CD4-positive, alpha-beta T cell treated with Interleukin-12 subunit alpha and Interleukin-12 subunit beta, for 1 hour (primary cell): ENCODE data around the gene COQ5.
"Not testable (repeated sequence)": the region's sequence is repeated elsewhere in the genome, so short reads cannot be mapped to it uniquely, and the experiment has no call there.

Experiments used
- DNase-seq: peaks from one replicate; pipeline ENCODE4 v3.0.0-alpha.2; 2020

The COQ5 gene

DNA sequence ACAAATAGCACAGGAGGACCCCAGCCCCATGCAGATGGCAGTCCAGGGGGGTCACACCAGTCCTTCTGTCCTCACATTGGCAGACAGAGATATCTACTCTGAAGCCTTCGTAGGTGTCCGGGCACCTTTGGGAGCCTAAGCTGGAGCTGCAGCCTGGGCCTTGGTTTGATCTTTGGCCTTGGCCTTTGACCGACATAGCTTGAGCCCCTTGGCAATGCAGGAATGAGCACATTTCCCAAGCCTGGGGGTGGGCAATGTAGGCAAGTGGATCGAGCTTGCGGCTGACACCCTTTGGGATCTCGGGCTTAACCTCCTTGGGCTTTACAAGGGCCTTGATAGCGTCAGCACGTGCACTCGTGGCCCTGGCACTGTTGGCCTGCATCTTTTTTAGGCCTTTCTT lies 6.4 kb downstream of the COQ5 start:
- DNase-seq = no peak

DNA sequence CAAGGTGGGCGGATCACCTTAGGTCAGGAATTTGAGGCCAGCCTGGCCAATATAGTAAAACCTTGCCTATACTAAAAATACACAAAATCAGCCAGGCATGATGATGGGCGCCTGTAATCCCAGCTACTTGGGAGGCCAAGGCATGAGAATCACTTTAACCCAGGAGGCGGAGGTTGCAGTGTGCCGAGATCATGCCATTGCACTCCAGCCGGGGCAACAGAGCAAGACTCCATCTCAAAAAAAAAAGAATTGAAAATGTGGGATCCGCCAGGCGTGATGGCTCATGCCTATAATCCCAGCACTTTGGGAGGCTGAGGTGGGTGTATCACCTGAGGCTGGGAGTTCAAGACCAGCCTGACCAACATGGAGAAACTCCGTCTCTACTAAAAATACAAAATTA lies 9.6 kb downstream of the COQ5 start:
- DNase-seq = not testable (repeated sequence)

DNA sequence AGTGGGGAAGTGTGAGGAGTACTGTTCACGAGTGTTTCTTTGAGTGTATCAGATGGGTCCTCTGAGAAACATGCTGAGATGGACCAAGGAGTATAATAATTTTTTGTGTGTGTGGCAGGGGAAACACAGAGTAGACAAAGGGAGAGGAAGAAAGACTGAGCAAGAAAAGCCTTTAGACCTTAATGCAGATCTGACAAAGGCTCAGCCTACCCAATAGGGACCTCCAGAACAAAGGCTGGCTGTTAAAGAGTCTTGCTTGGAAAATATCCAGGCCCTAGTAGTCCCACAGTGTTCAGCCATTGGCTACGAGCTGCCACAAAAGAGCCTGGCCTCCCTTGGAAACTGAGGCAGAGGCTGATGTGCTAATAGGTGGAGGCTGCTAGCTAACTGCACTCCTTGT lies 13.5 kb downstream of the COQ5 start:
- DNase-seq = no peak

DNA sequence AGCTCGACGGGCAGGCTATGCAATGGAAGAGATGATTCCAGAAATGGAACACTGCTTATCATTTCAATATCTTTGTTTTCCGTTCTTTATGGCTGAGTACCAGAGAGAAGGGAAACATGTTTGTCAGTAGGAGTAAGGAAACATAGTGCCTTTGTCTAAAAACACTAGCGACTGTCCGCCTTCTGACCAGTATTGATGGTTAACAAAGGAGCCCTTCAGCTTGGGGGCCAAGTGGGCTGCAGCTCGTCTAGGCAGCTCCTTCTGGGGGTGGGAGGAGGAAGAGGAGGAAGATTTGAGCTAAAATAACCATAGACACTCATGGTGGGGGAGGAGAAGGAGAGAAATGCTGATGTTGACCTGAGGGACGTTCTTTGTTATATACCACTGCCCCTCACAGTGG lies 15.0 kb downstream of the COQ5 start:
- DNase-seq = no peak

DNA sequence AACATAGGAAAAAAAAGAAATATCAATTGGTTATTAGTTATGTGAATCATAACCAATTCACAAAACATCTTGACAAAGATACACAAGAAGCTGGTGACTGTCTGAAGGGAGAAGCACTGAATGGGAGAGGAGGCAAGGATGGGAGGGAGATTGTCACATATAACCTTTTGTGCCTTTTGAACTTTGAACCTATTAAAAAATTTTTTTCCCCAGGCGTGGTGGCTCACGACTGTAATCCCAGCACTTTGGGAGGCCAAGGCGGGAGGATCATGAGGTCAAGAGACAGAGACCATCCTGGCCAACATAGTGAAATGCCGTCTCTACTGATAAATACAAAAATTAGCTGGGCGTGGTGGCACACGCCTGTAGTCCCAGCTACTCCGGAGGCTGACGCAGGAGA lies 20.4 kb downstream of the COQ5 start:
- DNase-seq = no peak

DNA sequence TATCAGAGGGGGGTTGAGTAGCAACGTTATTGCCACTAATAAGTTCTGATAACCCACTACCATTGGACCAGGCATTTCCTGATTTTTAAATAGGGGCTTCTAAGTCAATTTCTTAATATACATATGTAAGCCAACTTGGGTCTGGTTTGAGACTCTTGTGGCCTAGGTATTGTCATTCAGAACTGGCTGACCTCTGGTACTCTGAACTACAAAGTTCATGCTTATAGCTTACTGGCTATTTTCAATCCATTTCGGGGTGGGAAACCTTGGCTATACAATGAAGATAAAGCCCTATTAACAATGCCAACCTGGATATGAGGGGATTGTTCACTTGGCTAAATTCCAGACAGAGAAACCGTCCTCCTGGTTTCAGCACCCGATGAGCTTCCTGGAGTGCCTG lies 24.4 kb downstream of the COQ5 start:
- no peak for DNase-seq

DNA sequence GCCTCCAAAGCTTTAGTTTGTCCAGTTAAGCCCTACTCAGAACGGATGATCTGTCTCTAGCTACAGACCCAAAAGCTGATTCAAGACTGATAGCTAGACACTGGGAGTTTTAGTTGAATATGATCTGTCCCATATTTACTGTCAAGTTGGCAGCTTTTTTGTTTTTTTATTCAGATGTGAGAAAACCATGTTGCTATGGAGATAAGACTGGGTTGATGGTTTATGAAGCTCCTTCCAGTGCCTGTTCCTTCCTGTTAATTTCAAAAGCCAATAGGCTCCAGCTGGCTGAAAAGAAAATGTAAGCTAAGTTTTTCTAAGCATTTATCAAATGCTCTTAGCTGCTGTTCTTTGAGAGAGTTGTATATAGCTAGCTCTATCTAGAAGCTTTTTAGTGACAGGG lies 28.4 kb downstream of the COQ5 start:
- DNase-seq = peak; percentile 11

DNA sequence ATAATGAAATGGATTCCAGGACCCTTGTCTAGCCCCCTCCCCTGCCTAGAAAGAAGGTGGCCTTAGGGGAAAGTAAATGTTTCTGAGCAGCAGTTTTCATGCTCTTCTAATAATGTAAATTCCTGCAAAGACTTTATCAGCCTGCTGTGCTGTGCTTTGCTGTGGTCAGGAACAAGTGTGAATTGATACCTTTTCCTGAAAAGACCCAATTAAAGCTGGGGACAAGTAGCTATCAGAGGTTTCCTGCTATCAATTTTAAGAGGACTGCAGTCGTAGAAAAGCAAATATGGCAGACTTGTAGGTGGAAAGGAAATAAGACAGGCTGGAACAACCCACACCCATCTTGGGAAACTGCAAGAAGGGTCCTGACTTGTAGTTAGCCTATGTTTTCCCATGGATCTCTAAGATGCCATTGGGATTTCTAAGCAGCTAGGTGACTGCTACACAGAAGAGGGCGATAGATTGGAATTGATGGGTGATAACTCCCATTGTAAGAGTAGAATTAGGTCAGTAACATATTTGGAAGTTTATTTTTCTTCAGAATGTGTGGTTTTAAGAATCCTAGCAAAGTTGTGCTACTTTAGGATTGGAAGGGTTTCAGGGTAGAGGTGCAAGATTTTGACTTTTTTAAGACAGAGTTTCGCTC lies 30.0 kb downstream of the COQ5 start:
- DNase-seq = no peak

DNA sequence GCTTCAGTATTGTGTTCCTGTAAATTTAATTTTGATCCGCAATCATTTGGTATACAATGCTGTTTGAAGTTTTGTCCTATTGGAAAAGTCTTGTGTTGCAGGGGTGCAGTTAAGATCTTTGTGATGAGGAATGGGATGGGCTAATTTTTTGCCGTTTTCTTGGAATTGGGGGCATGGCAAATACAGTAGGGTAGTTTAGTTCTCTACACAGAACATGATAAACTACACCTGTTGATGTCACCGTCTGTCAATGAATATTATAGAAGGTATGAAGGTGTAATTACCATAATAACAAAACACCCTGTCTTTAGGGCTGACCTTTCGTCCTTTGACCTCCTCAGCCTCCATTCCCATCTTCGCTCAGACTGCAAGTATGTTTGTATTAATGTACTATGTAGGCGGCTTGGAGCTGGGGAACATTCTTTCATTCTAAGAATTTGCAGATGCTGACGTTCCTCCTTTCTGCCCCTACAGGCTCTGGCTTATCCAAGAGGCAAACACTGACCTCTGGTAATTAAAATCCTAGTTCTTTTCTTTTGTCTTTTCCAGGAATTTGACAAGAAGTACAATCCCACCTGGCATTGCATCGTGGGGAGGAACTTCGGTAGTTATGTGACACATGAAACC lies 31.3 kb downstream of the COQ5 start:
- no peak for DNase-seq

DNA sequence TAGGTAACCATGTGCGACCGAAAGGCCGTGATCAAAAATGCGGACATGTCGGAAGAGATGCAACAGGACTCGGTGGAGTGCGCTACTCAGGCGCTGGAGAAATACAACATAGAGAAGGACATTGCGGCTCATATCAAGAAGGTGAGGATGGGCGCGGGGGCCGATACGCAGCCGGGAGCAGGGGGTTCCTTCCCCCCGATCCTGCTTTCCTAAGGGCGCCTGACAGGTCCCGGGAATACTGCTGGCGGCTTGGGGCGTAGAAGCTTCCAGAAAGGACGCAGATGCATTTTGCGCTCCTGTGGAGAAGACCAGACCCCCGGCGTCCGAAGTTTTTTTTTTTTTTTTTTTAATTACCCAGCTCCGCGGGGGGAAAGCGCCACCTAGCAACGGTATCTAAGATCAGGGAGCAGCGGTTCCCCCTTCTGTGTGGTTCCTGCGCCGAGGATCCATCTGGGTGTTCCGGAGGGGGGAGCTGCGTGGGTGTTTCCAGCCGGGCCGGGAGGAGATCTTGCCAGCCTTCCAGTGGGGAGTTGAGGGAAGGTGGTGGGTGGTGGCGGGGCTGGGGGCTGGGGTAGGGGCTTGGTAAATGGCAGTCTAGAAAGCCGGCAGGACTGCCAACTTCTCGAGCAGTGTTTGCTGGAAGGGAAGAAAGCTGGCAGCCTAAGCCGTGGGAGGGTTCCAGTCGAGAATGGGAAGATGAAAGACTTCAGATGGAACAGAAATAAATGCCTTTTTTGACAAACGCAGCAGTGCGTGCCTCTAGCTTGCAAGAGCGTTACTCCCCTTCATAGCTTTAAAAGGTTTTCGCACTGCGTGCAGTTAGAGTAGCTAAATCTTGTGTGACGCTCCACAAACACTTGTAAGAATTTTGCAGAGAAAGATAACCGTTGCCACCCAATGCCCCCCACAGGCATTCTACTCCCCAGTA lies 32.3 kb downstream of the COQ5 start:
- peak; percentile 66 for DNase-seq

DNA sequence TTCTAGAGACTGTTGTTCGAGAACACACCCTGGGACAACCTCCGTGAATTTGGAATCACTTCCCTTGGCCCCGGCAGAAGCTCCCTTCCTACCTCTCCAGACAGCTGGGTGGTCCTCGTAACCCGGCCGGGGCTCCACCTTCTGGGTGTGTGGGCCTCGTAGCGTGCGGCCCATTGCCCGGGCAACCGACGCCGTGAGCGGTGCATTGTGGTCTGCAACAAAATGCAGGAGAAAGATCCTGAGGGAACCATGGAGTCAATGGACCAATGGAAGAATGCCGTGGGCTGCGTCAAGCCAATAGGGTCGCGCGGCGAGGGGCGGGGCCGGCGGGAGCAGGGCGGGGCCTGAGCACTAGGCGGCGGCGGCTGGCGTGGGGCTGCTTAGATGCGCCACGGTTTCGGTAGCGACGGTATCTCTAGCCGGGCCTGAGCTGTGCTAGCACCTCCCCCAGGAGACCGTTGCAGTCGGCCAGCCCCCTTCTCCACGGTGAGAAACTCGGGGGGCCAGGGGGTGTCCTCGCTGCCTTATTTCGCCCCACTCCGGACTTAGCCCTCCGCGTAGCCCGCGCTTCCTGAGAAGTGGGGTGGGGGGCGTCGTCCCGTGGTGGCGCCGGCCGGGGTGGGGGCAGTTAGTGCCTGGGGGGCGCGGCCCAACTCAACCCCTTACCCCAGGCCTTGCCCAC lies 33.1 kb downstream of the COQ5 start, which contains the start of gene DYNLL1:
TSS of gene DYNLL1 (plus strand) at position 383 of the 682 bp plus-strand sequence. CDS start 309 bp downstream, outside the sequence.
- peak; percentile 98 for DNase-seq

DNA sequence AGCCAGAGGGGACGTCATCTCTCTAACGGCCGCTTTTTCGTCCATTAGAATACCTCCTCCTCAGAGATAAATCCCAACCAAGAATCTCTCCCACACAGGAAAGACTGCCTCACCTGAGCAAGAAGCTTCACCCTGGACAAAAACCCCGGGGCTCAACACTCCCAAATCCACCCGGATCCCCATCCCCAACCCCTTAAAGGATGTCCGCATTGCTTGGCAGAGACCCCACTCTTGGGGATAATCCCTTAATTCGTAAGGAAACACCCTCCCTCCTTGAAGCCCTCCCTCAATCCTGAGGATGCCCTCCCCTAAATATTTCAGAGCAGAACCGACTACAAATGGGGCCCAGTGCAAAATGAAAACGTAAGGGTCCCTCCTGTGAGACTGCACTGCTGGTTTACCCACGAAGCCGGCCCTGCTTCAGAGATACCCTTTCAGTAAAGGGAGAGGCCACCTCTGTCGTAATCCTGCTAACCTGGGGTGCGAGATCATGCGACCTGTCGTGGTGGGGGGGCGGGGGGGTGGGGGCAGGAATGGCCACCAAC lies 33.7 kb downstream of the COQ5 start:
- no peak for DNase-seq

DNA sequence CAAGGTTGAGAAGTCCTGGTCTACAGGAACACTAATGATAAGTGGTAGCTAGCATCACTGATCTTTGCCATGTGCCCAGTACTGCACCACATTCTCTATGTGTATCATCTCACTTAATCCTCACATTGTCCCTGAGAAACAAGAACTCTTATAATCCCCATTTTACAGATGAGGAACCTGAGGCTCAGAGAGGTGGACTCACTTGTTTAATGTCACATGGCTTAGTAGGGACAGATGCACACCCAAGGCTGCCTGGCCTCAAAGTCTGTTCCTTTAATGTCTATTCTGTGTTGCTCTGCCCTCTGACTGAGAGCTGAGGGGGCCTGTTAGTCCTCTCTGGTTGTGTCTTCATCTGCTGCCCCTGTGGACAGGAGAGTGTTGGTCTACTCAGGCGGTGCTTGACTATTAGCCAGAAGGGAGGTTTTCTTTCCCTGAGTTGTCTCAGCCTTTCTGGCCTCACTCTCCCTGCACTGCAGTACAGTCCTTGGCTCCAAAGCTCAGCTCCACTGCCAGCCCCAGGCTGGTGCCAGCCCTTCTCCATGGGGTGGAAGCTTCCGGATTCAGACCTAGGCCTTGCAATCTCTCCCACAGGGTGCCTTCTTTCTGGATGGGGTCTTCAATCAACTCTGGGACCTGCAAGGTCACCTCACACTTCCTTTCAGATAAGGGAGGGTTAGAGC lies 38.0 kb downstream of the COQ5 start:
- no peak for DNase-seq

DNA sequence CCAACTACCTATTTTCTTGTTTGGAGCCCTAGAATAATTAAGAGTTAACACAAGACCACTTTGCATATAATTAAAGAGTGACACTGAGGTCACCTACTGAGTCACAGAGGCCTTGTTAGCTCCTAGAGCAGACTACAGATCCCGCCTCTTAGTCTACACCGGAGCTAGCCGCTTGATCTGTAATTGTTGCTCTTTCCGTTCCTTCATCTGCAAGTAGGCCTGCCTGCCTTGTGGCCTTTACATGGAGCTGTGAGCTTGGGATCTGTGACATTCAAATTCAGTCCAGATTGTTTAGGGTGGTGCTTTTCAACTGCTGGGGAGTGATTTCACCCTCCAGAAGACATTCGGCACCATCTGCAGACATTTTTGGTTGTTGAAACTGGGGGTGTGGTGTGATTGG lies 38.6 kb downstream of the COQ5 start:
- no peak for DNase-seq

DNA sequence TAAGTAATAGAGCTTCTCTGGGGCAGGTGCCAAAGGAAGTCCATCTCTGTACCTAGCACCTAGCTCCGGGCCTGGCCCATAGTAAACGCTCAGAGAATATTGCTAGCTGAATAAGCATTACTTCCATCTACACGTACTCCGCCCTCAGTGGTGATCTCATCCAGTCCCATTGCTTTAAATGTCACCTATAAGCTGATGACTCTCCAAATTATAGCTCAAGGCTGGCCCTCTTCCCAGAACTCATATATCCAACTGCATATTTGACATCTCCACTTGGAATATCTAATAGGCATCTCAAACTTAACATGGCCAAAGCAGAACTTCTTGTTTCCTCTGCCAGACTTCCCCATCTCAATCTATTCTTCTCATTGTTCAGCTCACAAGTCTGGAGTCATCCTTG lies 39.9 kb downstream of the COQ5 start:
- DNase-seq = no peak

DNA sequence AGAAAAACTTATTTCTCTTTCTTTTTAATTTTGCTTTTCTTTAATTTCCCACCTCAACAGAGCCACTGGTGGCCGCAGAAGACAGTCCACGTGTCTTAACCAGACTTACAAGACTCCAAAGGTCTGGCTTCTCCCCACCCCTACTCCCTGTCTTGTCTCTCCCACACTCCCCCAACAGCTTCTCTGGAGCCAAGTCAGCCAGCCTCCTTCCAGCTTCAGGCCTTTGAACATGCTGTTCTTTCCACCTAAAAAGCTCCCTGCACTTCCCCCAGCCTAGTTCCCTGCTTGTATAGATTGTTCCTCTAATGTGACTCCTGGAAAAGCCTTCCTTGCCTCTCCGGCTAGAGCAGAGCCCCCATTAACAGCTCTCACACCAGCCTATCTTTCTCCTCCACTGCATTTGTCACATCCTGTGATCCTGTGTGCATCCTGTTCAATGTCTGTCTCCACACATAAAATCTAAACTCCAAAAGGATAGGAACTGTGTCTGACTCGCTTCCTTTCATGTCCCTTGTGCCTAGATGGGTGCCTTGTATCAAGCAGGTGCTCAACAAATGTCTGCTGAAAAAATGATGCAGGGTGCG lies 40.8 kb downstream of the COQ5 start:
- DNase-seq = no peak

DNA sequence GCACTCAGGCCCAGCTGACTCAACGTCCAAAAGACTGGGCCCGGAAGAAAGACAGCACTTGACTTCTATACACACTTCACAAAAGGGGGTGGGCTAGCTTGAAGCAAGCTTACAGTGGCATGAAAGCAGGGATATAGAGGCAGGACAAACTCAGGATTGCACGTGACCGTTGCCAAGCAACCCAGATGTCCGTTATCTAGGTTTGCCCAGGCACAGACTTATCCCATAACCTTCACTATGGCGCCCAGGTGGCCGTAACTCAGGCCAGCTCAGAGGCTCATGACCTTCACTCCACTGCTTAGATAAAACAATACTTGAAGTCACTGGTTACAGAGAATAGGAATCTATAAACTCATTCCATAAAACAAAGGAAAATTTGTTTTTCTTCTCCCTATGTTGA lies 41.4 kb downstream of the COQ5 start:
- not testable (repeated sequence) for DNase-seq

DNA sequence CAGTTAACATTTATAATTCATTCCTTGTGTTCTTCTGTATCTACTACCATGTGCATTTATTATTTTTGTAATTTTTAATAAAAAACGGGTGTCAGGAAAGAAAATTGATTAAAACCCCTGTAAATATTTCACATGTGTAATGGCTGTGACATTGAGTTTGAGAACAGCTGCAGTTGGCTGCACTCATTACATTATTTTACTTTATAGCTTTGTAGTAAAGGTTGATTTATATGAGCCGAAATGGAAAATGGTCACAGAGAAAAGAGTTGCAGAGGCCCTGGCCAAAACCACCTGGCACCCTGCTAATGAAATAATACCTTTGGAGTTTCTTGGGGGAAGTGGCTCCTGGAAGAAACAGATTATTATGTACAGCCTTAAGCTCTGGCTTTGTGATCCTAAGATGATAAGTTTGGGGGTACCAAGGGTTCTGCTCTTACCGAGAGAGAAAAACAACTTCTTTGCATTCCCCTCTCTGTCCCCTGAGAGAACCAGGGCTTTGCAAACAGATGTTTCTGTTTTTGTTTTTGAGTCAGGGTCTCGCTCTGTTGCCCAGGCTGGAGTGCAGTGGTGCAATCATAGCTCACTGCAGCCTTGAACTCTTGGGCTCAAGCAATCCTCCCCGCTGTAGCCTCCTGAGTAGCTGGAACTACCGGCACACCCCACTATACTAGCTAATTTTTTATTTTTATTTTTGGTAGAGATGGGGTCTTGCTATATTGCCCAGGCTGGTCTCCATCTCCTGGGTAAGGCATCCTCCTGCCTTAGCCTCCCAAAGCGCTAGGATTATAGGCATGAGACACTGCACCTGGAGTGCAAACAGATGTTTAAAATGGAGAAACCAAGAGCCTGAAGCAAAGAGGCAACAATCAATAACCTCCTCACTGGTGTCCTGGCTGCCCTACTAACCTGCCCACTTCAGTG lies 42.7 kb downstream of the COQ5 start:
- DNase-seq = no peak

DNA sequence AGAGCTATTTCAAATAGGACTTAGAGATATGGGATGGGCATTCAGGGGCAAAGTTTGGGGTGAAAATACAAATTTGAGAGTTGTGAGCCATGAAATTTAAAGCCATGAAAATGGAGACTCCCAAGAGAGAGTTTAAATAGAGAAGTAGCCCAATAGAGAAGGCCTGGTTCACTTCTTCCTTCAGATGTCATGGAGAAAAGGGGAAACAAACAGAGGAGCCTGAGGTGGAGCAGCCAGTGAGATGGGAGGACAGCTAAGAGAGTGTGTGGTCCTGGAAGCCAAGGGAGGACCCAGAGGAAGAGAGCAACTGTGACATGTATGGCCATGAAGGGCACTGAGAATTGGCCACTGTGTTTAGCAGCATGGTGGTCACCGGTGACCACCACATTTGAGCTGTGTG lies 45.3 kb downstream of the COQ5 start:
- DNase-seq = no peak

DNA sequence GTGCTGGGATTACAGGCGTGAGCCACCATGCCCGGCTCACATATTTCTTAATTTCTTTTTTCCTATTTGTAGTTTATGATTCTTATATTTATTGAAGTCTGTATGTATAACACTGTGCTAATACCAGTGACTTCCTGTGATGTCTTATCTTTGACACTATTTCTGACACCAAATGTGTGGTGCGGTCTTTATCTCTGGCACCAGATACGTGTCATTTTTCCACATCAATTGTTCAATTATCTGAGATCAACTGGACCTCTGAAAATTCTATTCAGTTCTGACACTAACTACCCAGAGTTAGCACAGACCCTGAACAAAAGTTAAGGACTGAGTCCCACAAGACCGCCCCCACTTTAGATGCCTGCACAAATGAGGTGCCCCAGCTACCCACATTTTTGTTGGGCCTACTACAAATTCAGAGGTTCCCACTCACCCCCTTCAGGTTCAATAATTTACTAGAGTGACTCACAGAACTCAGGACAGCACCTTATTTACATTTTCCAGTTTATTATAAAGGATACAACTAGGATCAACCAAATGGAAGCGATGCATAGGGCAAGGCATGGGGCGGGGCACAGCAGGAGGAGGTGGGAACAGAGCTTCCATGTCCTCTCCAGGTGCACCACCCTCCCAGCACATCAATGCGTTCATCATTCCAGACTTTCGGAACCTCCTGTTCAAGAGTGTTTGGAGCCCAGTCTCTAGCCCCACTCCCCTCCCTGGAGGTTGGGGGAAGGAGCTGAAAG lies 47.8 kb downstream of the COQ5 start:
- peak; percentile 49 for DNase-seq
